Fibroblast of villous mesenchyme (primary cell): Measurements from ENCODE around the gene CACNA1S. TPM values are rescaled to one million over a fixed set of nuclear protein-coding genes. Genes with fewer than 3 reads are reported as not detected.

Experiments used
- DNase-seq: peaks from one replicate; pipeline ENCODE4 v3.0.0-alpha.2; 2010; ENCODE audit warnings: low read depth
- H3K4me3 ChIP-seq: 2 replicates; pipeline ENCODE4 v1.5.1; 2011; ENCODE audit warnings: low read depth, mild to moderate bottlenecking, low read length
- total RNA-seq: library from RNA; depleted of rRNA; stranded (reverse); fragments of >200 nt; gene quantifications from 2 replicates; pipeline ENCODE4 v1.2.3, GENCODE V29; 2012
- TF ChIP-seq, protein P1 (sequence below): IDR thresholded peaks from 2 replicates; pipeline ENCODE4 v1.5.1; 2012; ENCODE audit warnings: low read depth, mild to moderate bottlenecking, low read length; ENCODE audit not compliant: insufficient read depth

The CACNA1S gene
- total RNA-seq, 1 donor = not detected

DNA sequence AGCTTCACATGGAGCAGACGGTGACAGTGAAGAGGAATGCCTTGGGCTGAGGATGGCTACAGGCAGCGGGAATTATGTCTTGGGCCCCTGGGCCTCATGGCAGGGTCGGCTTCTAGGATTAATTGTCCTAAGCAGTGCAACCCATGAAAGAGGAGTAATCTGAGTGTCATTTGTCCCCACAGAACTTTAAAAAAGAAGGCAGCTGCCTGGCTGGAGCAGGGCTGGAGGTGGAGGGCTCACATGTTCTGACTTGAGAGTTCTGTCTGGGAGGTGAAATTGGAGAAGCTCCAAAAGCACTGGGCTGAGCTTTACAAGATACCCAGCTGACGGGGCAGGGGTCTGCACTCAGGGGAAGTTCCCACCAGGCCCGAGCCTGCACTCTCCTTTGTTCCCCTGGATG is 22.6 kb downstream of the CACNA1S start:
- DNase-seq = no peak
- no peak overlapping the region for H3K4me3 ChIP-seq
- TF ChIP-seq, protein P1, sequence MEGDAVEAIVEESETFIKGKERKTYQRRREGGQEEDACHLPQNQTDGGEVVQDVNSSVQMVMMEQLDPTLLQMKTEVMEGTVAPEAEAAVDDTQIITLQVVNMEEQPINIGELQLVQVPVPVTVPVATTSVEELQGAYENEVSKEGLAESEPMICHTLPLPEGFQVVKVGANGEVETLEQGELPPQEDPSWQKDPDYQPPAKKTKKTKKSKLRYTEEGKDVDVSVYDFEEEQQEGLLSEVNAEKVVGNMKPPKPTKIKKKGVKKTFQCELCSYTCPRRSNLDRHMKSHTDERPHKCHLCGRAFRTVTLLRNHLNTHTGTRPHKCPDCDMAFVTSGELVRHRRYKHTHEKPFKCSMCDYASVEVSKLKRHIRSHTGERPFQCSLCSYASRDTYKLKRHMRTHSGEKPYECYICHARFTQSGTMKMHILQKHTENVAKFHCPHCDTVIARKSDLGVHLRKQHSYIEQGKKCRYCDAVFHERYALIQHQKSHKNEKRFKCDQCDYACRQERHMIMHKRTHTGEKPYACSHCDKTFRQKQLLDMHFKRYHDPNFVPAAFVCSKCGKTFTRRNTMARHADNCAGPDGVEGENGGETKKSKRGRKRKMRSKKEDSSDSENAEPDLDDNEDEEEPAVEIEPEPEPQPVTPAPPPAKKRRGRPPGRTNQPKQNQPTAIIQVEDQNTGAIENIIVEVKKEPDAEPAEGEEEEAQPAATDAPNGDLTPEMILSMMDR = no peak

DNA sequence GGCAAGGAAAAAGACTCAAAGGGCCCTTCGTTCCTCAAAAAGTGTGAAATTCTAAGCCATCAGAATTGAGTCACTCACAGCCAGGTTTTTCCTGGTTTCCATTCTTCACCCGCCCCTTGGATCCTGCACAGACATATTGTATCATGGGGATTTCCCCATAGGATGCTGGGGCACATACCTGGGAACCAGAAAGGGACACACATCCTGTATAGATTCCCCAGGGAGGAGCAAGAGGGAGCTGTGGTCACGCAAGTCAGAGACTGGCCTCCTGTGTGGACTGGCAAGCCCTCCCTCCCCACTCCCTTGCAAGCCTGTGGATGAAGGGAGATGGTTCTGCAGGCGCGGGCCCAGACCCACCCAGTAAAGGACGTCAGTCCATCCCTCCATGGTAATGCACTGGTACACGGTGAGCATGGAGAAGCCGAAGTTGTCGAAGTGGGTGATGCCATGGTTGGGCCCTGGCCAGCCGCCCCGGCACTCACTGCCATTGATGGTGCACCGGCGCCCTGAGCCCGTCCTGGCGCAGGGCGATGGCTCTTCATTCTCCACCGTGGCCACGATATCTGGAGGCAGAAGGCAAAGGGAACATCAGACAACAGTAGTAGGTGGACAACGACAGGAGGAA is 23.2 kb downstream of the CACNA1S start:
- TF ChIP-seq, protein P1 = no peak
- no peak for DNase-seq

DNA sequence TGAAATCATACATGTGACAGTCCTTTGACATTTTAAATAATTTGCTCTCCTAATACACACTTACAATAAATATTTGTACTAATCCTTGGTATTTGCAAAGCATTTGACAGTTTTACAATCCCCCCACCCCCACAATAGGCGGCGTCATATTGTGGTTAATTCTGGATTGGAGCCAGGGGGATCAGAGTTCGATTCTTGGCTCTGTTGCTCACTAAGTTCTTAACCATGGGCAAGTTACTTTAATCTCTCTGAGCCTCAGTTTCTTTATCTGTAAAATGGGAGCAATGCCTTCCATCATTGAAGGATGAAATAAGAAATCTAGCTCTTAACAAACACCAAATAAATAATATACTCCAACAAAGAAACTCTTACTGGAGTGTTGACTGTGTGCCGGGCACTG is 23.8 kb downstream of the CACNA1S start:
- H3K4me3 ChIP-seq = no peak overlapping the region
- no peak for DNase-seq
- TF ChIP-seq, protein P1 = no peak

More for the DNA sequence above, 23.2 kb downstream of the CACNA1S start:
- H3K4me3 ChIP-seq = no peak overlapping the region

DNA sequence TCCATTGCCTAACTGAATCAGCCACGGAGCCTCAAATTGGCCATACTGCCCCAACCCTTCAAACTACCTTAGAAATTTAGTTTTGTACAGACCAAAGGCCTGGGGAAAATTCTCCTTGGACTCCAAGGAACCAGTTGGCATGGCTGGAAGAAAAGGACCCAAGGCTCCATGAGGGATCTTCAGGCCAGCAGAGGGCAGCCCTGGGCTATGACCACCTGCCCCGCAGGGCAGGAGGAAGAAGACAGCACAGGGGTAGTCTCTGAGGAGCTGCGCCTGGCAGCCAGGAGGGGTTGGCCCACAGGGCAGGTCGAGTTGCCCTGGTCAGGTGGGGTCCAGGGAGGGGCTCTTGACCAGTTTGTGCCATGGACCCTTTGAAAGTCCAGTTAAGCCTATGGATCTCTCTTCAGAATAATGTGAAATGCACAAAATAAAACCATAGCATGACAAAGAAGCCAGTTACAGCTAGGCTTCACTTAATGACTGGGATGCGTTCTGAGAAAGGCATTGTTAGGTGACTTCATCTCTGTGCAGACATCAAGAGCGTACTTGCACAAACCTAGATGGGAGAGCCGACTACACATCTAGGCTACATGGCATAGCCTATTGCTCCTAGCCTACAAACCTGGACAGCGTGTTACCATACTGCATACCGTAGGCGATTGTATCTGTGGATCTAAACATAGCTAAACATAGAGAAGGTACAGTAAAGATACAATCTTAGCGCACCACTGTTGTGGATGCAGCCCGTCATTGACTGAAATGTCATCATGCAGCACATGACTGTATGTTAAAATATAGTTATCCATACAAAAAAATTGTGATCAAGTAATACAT is 26.1 kb downstream of the CACNA1S start:
- no peak overlapping the region for H3K4me3 ChIP-seq
- peak; percentile 36 for DNase-seq
- TF ChIP-seq, protein P1 = peak; percentile 80

DNA sequence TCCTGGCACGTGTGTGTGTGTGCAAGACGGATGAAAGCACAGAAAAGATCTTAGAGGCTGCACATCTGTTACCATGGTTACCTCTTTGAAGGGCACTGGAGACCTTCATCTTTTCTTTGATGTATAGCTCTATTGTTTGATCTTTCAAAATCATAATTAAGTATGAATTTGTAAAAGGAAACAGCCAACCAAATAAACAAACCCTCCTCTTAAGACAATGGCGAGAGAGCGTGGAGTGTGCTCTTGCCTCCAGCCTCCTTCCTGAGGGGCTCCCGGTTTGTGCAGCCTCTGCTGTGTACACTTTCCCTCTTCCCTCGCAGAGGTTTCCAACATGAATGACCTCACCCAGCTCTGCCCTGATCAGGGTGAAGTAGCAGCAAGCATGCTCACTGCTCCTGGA is 27.9 kb downstream of the CACNA1S start:
- no peak for DNase-seq
- no peak overlapping the region for H3K4me3 ChIP-seq
- TF ChIP-seq, protein P1 = no peak

DNA sequence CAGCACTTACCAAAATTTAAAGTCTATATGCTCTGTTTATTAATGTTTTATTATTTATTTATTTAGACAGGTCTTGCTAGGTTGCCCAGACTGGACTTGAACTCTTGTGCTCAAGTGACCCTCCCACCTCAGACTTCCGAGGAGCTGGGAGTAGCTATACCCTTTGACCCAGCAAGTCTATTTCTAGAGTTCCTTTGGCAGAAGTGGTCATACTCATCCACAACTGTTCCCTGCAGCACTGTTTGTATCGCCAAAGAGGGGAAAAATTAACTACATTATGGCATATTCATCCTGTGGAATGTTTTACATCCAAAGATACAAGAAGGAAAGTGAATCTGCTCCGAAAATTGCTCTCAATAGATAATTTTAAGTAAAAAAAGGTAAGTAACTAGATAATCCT is 28.5 kb downstream of the CACNA1S start:
- no peak overlapping the region for H3K4me3 ChIP-seq
- DNase-seq = no peak
- TF ChIP-seq, protein P1 = no peak
